ENCODE data around the gene CENPW.
A peak's percentile ranks its signal among the peaks of the same experiment; 100 is the strongest.

The CENPW gene

GRCh38 chr6:126300735-126301134 is 39.2 kb upstream of the CENPW start:
- no peak for TF ChIP-seq TEAD4 (IDR thresholded peaks at IDR 0.05)
- TF ChIP-seq CREB1 (IDR thresholded peaks at IDR 0.05; ENCODE audit: low read depth), result no peak
- TF ChIP-seq CEBPB (IDR thresholded peaks at IDR 0.05), result no peak

- no peak for TF ChIP-seq TCF12 (IDR thresholded peaks at IDR 0.05; ENCODE audit: low read depth)
- no peak for TF ChIP-seq MAX (IDR thresholded peaks at IDR 0.05)
- no peak for TF ChIP-seq EP300 (IDR thresholded peaks at IDR 0.05; ENCODE audit: borderline replicate concordance)
- TF ChIP-seq NFIC (IDR thresholded peaks at IDR 0.05), result no peak
- TF ChIP-seq YY1 (IDR thresholded peaks at IDR 0.05; ENCODE audit: low read depth), result no peak
- no peak for TF ChIP-seq CREB1 (IDR thresholded peaks at IDR 0.05; ENCODE audit: low read depth)
- no peak for TF ChIP-seq FOXM1 (IDR thresholded peaks at IDR 0.05; ENCODE audit: borderline replicate concordance, low read depth)
- TF ChIP-seq USF1 (IDR thresholded peaks at IDR 0.05), result no peak
- TF ChIP-seq EGR1 (IDR thresholded peaks at IDR 0.05), result no peak
- no peak for TF ChIP-seq TAF1 (IDR thresholded peaks at IDR 0.05; ENCODE audit: low read depth)
- no peak for TF ChIP-seq ZBTB7A (IDR thresholded peaks at IDR 0.05; ENCODE audit: low read depth)
- TF ChIP-seq REST (IDR thresholded peaks at IDR 0.05; ENCODE audit: low read depth), result no peak
- no peak for TF ChIP-seq RAD21 (IDR thresholded peaks at IDR 0.05; ENCODE audit: low read depth)
- no peak for TF ChIP-seq TEAD4 (IDR thresholded peaks at IDR 0.05)
- no peak for TF ChIP-seq CEBPB (IDR thresholded peaks at IDR 0.05)
Observed at GRCh38 chr6:126302191-126302590, 37.7 kb upstream of the CENPW start.

- TF ChIP-seq NFIC (IDR thresholded peaks at IDR 0.05) (no peak), FOXM1 (IDR thresholded peaks at IDR 0.05; ENCODE audit: borderline replicate concordance, low read depth) (no peak), EGR1 (IDR thresholded peaks at IDR 0.05) (no peak), EP300 (IDR thresholded peaks at IDR 0.05; ENCODE audit: borderline replicate concordance) (no peak), CREB1 (IDR thresholded peaks at IDR 0.05; ENCODE audit: low read depth) (no peak), REST (IDR thresholded peaks at IDR 0.05; ENCODE audit: low read depth) (no peak), ZBTB7A (IDR thresholded peaks at IDR 0.05; ENCODE audit: low read depth) (no peak), RAD21 (IDR thresholded peaks at IDR 0.05; ENCODE audit: low read depth) (no peak), TAF1 (IDR thresholded peaks at IDR 0.05; ENCODE audit: low read depth) (no peak), CEBPB (IDR thresholded peaks at IDR 0.05) (no peak), YY1 (IDR thresholded peaks at IDR 0.05; ENCODE audit: low read depth) (no peak), MAX (IDR thresholded peaks at IDR 0.05) (no peak)
Observed at GRCh38 chr6:126307849-126308248, 32.1 kb upstream of the CENPW start.

- no peak for TF ChIP-seq CEBPB (IDR thresholded peaks at IDR 0.05)
- no peak for TF ChIP-seq YY1 (IDR thresholded peaks at IDR 0.05; ENCODE audit: low read depth)
Observed at GRCh38 chr6:126308362-126308761, 31.6 kb upstream of the CENPW start.

GRCh38 chr6:126312013-126312665 is 27.8 kb upstream of the CENPW start:
- TF ChIP-seq RAD21 (IDR thresholded peaks at IDR 0.05; ENCODE audit: low read depth) (peak; percentile 52), USF1 (IDR thresholded peaks at IDR 0.05) (peak; percentile 80), TCF12 (IDR thresholded peaks at IDR 0.05; ENCODE audit: low read depth) (no peak), EP300 (IDR thresholded peaks at IDR 0.05; ENCODE audit: borderline replicate concordance) (no peak), ZBTB7A (IDR thresholded peaks at IDR 0.05; ENCODE audit: low read depth) (no peak)

GRCh38 chr6:126313941-126314340 is 26.0 kb upstream of the CENPW start:
- TF ChIP-seq EGR1 (IDR thresholded peaks at IDR 0.05) (no peak), TAF1 (IDR thresholded peaks at IDR 0.05; ENCODE audit: low read depth) (no peak), REST (IDR thresholded peaks at IDR 0.05; ENCODE audit: low read depth) (no peak), CEBPB (IDR thresholded peaks at IDR 0.05) (no peak), EP300 (IDR thresholded peaks at IDR 0.05; ENCODE audit: borderline replicate concordance) (no peak), MAX (IDR thresholded peaks at IDR 0.05) (no peak), CREB1 (IDR thresholded peaks at IDR 0.05; ENCODE audit: low read depth) (no peak), USF1 (IDR thresholded peaks at IDR 0.05) (no peak), TEAD4 (IDR thresholded peaks at IDR 0.05) (no peak), TCF12 (IDR thresholded peaks at IDR 0.05; ENCODE audit: low read depth) (no peak), YY1 (IDR thresholded peaks at IDR 0.05; ENCODE audit: low read depth) (no peak), FOXM1 (IDR thresholded peaks at IDR 0.05; ENCODE audit: borderline replicate concordance, low read depth) (no peak), RAD21 (IDR thresholded peaks at IDR 0.05; ENCODE audit: low read depth) (no peak), ZBTB7A (IDR thresholded peaks at IDR 0.05; ENCODE audit: low read depth) (no peak), NFIC (IDR thresholded peaks at IDR 0.05) (no peak)

Data from Ishikawa (cell line).